SK-N-MC (cell line): ENCODE measurements around the gene RFWD3.
"Not testable (repeated sequence)": the region's sequence is repeated elsewhere in the genome, so short reads cannot be mapped to it uniquely, and the experiment has no call there.

ENCODE experiments used
- DNase-seq: peaks from one replicate; pipeline ENCODE4 v3.0.0-alpha.2; 2011; ENCODE audit warnings: low read depth, low spot score
- H3K27ac ChIP-seq: fragments of 200-600 bp; sonication (generic); 2 replicates; pipeline ENCODE4 v1.5.1; 2016; ENCODE audit warnings: mixed run types
- H3K36me3 ChIP-seq: fragments of 200-600 bp; sonication (generic); 2 replicates; pipeline ENCODE4 v1.6.1; 2017; ENCODE audit warnings: antibody characterized with exemption, low read length, mixed read lengths; ENCODE audit not compliant: insufficient read depth
- H3K4me3 ChIP-seq: fragments of 200-600 bp; sonication (generic); 2 replicates; pipeline ENCODE4 v1.5.1; 2016
- H3K9ac ChIP-seq: fragments of 200-600 bp; sonication (generic); 2 replicates; pipeline ENCODE4 v1.8.0; 2017; ENCODE audit warnings: mixed run types, mixed read lengths; ENCODE audit not compliant: insufficient read length
- H3K9me3 ChIP-seq: fragments of 200-600 bp; sonication (generic); 2 replicates; pipeline ENCODE4 v1.6.1; 2017; ENCODE audit warnings: low read depth, mild to moderate bottlenecking, antibody characterized with exemption, low read length, moderate library complexity, mixed read lengths
- EZH2 ChIP-seq: fragments of 200-600 bp; sonication (generic); IDR thresholded peaks from one replicate; pipeline ENCODE4 v1.6.1; 2017; ENCODE audit warnings: antibody characterized with exemption
- FOXP2 ChIP-seq: optimal IDR thresholded peaks from 2 replicates; pipeline ENCODE3; 2011; ENCODE audit warnings: mild to moderate bottlenecking, moderate library complexity; ENCODE audit not compliant: insufficient read depth; ENCODE audit errors: extremely low read length, control extremely low read depth
- POLR2AphosphoS5 ChIP-seq: IDR thresholded peaks from 2 replicates; pipeline ENCODE4 v1.6.1; 2012; ENCODE audit warnings: mild to moderate bottlenecking, low read depth, low read length, borderline replicate concordance

The RFWD3 gene

GRCh38 chr16:74679983-74680382 is 13.3 kb upstream of the RFWD3 start:
- Histone ChIP-seq H3K36me3 (no peaks in the 10 kb centered on the region), H3K27ac (no peak overlapping the region), H3K4me3 (no peak overlapping the region), H3K9me3 (no peaks in the 10 kb centered on the region), H3K9ac (no peak overlapping the region)
- no peak for DNase-seq
- TF ChIP-seq FOXP2: no peak
- TF ChIP-seq POLR2AphosphoS5: no peak
- no peak for TF ChIP-seq EZH2

GRCh38 chr16:74677868-74678267 is 11.2 kb upstream of the RFWD3 start:
- no peak overlapping the region for H3K27ac ChIP-seq
- no peak for DNase-seq
- no peak overlapping the region for H3K4me3 ChIP-seq
- H3K9ac ChIP-seq: no peak overlapping the region
- H3K9me3 ChIP-seq: no peaks in the 10 kb centered on the region
- TF ChIP-seq FOXP2 (no peak), POLR2AphosphoS5 (no peak), EZH2 (no peak)
- H3K36me3 ChIP-seq: no peaks in the 10 kb centered on the region

- Histone ChIP-seq H3K9me3 (no peaks in the 10 kb centered on the region), H3K4me3 (no peak overlapping the region), H3K9ac (no peak overlapping the region), H3K27ac (no peak overlapping the region), H3K36me3 (no peaks in the 10 kb centered on the region)
- TF ChIP-seq POLR2AphosphoS5: no peak
- TF ChIP-seq FOXP2: no peak
- TF ChIP-seq EZH2: no peak
- no peak for DNase-seq
Measured at GRCh38 chr16:74673876-74674275, 7.2 kb upstream of the RFWD3 start.

GRCh38 chr16:74668877-74669276 is 2.2 kb upstream of the RFWD3 start:
- not testable (repeated sequence) for H3K27ac ChIP-seq, H3K4me3 ChIP-seq, H3K9ac ChIP-seq, DNase-seq, H3K9me3 ChIP-seq
- H3K36me3 ChIP-seq: peaks cover 17% of the 10 kb centered on the region

- peak overlapping the region; percentile 5; the same call in 1 of the 2 replicates for H3K4me3 ChIP-seq
- H3K9me3 ChIP-seq: no peaks in the 10 kb centered on the region
- H3K36me3 ChIP-seq: peaks cover 29% of the 10 kb centered on the region
- peak overlapping the region; percentile 45 for H3K27ac ChIP-seq
- DNase-seq: no peak
- TF ChIP-seq EZH2 (no peak), POLR2AphosphoS5 (no peak), FOXP2 (no peak)
- no peak overlapping the region for H3K9ac ChIP-seq
Measured at GRCh38 chr16:74667255-74667700, 601 bp upstream of the RFWD3 start.

- TF ChIP-seq EZH2: no peak
- no peak for TF ChIP-seq FOXP2
- no peak for TF ChIP-seq POLR2AphosphoS5
- Histone ChIP-seq H3K9ac (peak overlapping the region; percentile 95), H3K4me3 (peak overlapping the region; percentile 87), H3K9me3 (no peaks in the 10 kb centered on the region), H3K36me3 (peaks cover 41% of the 10 kb centered on the region), H3K27ac (peak overlapping the region; percentile 84)
- DNase-seq: no peak
Measured at GRCh38 chr16:74666010-74666421, 661 bp downstream of the RFWD3 start.

GRCh38 chr16:74661064-74661463 is 5.6 kb downstream of the RFWD3 start:
- H3K9ac ChIP-seq: no peak overlapping the region
- H3K36me3 ChIP-seq: peaks cover 88% of the 10 kb centered on the region
- no peak for TF ChIP-seq EZH2
- TF ChIP-seq POLR2AphosphoS5: no peak
- no peak for TF ChIP-seq FOXP2
- DNase-seq: no peak
- H3K9me3 ChIP-seq: no peaks in the 10 kb centered on the region
- no peak overlapping the region for H3K27ac ChIP-seq
- no peak overlapping the region for H3K4me3 ChIP-seq

GRCh38 chr16:74660383-74660782 is 6.3 kb downstream of the RFWD3 start:
- Histone ChIP-seq H3K36me3 (peaks cover 87% of the 10 kb centered on the region), H3K9ac (no peak overlapping the region), H3K4me3 (no peak overlapping the region), H3K9me3 (no peaks in the 10 kb centered on the region), H3K27ac (no peak overlapping the region)
- TF ChIP-seq EZH2 (no peak), FOXP2 (no peak), POLR2AphosphoS5 (no peak)
- DNase-seq: no peak

GRCh38 chr16:74659041-74659440 is 7.6 kb downstream of the RFWD3 start:
- Histone ChIP-seq H3K9ac (no peak overlapping the region), H3K9me3 (no peaks in the 10 kb centered on the region), H3K4me3 (no peak overlapping the region), H3K27ac (no peak overlapping the region), H3K36me3 (peaks cover 73% of the 10 kb centered on the region)
- DNase-seq: no peak
- TF ChIP-seq EZH2 (no peak), FOXP2 (no peak)
